ENCODE measurements around the gene VWA8. TPM values are rescaled to one million over a fixed set of nuclear protein-coding genes. Genes with fewer than 3 reads are reported as not detected.

The VWA8 gene
- total and polyA plus RNA-seq, 5 experiments from 2014 or later, result 5.1 to 22.3 (median 6.9) TPM

- no peaks in the 10 kb centered on the region for H3K27me3 Mint-ChIP-seq
- peaks cover 2 to 40% (median 7%) of the 10 kb centered on the region in 3 donors for H3K36me3 Mint-ChIP-seq
- H3K4me3 Mint-ChIP-seq, result no peak overlapping the region
- DNase-seq (no peak), ATAC-seq (no peak)
- no peak overlapping the region for H3K27ac Mint-ChIP-seq
- peaks cover 0 to 4% (median 1%) of the 10 kb centered on the region in 4 donors for H3K4me1 Mint-ChIP-seq
- POLR2A ChIA-PET, result no interaction called here
- no peaks in the 10 kb centered on the region for H3K9me3 Mint-ChIP-seq
Measured at GRCh38 chr13:41674246-41674645, 286.7 kb downstream of the VWA8 start.

- H3K36me3 Mint-ChIP-seq, result peaks cover 4 to 41% (median 7%) of the 10 kb centered on the region in 3 donors
- POLR2A ChIA-PET, result no interaction called here
- no peak for ATAC-seq
- H3K9me3 Mint-ChIP-seq, result no peaks in the 10 kb centered on the region
- peak overlapping the region in 1 of 10 donors; percentile 22 for H3K27ac Mint-ChIP-seq
- no peak overlapping the region for H3K4me3 Mint-ChIP-seq
- H3K27me3 Mint-ChIP-seq, result no peaks in the 10 kb centered on the region
- H3K4me1 Mint-ChIP-seq, result no peaks in the 10 kb centered on the region
- no peak for DNase-seq
Measured at GRCh38 chr13:41673640-41674039, 287.3 kb downstream of the VWA8 start.

GRCh38 chr13:41670873-41671443, 290.0 kb downstream of the VWA8 start:
- peaks cover 4 to 37% (median 7%) of the 10 kb centered on the region in 3 donors for H3K36me3 Mint-ChIP-seq
- H3K27me3 Mint-ChIP-seq, result no peaks in the 10 kb centered on the region
- no peak for DNase-seq
- POLR2A ChIA-PET, result no interaction called here
- H3K4me3 Mint-ChIP-seq, result no peak overlapping the region
- H3K27ac Mint-ChIP-seq, result peak overlapping the region in 1 of 10 donors; percentile 25
- H3K4me1 Mint-ChIP-seq, result no peaks in the 10 kb centered on the region
- no peak for ATAC-seq
- H3K9me3 Mint-ChIP-seq, result no peaks in the 10 kb centered on the region

- H3K9me3 Mint-ChIP-seq, result no peaks in the 10 kb centered on the region
- peak; percentile 73 to 84 for ATAC-seq
- H3K4me3 Mint-ChIP-seq, result no peak overlapping the region
- H3K27me3 Mint-ChIP-seq, result peaks cover 0 to 3% (median 0%) of the 10 kb centered on the region in 5 donors
- POLR2A ChIA-PET, result interaction anchor here (0.6 kb wide), 1 partner anchor 13 kb away, joined by 5 read pairs; no protein-coding TSS in a partner anchor
- no peaks in the 10 kb centered on the region for H3K4me1 Mint-ChIP-seq
- peak in 8 of 10 donors; percentile 2 to 58 (median 28) for DNase-seq
- peaks cover 4 to 22% (median 12%) of the 10 kb centered on the region in 3 donors for H3K36me3 Mint-ChIP-seq
- no peak overlapping the region for H3K27ac Mint-ChIP-seq
Measured at GRCh38 chr13:41668130-41668757, 292.7 kb downstream of the VWA8 start.

- no peak overlapping the region for H3K27ac Mint-ChIP-seq
- H3K27me3 Mint-ChIP-seq, result peaks cover 0 to 3% (median 0%) of the 10 kb centered on the region in 5 donors
- DNase-seq (no peak), ATAC-seq (no peak)
- POLR2A ChIA-PET, result no interaction called here
- no peak overlapping the region for H3K4me3 Mint-ChIP-seq
- no peaks in the 10 kb centered on the region for H3K4me1 Mint-ChIP-seq
- peaks cover 4 to 21% (median 12%) of the 10 kb centered on the region in 3 donors for H3K36me3 Mint-ChIP-seq
- no peaks in the 10 kb centered on the region for H3K9me3 Mint-ChIP-seq
Measured at GRCh38 chr13:41666644-41667043, 294.3 kb downstream of the VWA8 start.

GRCh38 chr13:41660411-41660810, 300.5 kb downstream of the VWA8 start:
- Mint-ChIP-seq H3K9me3 (no peaks in the 10 kb centered on the region), H3K36me3 (peaks cover 0 to 8% (median 6%) of the 10 kb centered on the region in 3 donors), H3K27me3 (peaks cover 0 to 3% (median 0%) of the 10 kb centered on the region in 5 donors), H3K4me1 (peaks cover 0 to 2% (median 0%) of the 10 kb centered on the region in 4 donors), H3K4me3 (no peak overlapping the region), H3K27ac (peak overlapping the region in 1 of 10 donors; percentile 19)
- POLR2A ChIA-PET, result interaction anchor here (0.5 kb wide), 1 partner anchor 14 kb away, joined by 5 read pairs; no protein-coding TSS in a partner anchor
- no peak for ATAC-seq
- DNase-seq, result no peak

- no peaks in the 10 kb centered on the region for H3K27me3 Mint-ChIP-seq
- H3K27ac Mint-ChIP-seq, result peak overlapping the region in 2 of 10 donors; percentile 38 to 81
- ATAC-seq (no peak), DNase-seq (no peak)
- H3K9me3 Mint-ChIP-seq, result no peaks in the 10 kb centered on the region
- POLR2A ChIA-PET, result interaction anchor here (0.5 kb wide), 1 partner anchor 544 kb away, joined by 4 read pairs; no protein-coding TSS in a partner anchor
- peaks cover 4 to 11% (median 6%) of the 10 kb centered on the region in 4 donors for H3K4me1 Mint-ChIP-seq
- peaks cover 0 to 4% (median 1%) of the 10 kb centered on the region in 3 donors for H3K36me3 Mint-ChIP-seq
- H3K4me3 Mint-ChIP-seq, result no peak overlapping the region
Measured at GRCh38 chr13:41658057-41658661, 302.8 kb downstream of the VWA8 start.

GRCh38 chr13:41655997-41656396, 304.9 kb downstream of the VWA8 start:
- Mint-ChIP-seq H3K27ac (peak overlapping the region in 3 of 10 donors; percentile 15 to 63 (median 28)), H3K9me3 (no peaks in the 10 kb centered on the region), H3K4me3 (no peak overlapping the region), H3K36me3 (peaks cover 0 to 1% (median 0%) of the 10 kb centered on the region in 3 donors), H3K4me1 (peaks cover 4 to 22% (median 6%) of the 10 kb centered on the region in 4 donors), H3K27me3 (no peaks in the 10 kb centered on the region)
- POLR2A ChIA-PET, result interaction anchor here (0.9 kb wide), 1 partner anchor 24 kb away, joined by 3 read pairs; no protein-coding TSS in a partner anchor
- no peak for DNase-seq
- no peak for ATAC-seq

GRCh38 chr13:41654796-41655195, 306.1 kb downstream of the VWA8 start:
- H3K4me1 Mint-ChIP-seq, result peaks cover 4 to 22% (median 6%) of the 10 kb centered on the region in 4 donors
- ATAC-seq (no peak), DNase-seq (no peak)
- POLR2A ChIA-PET, result interaction anchor here (0.7 kb wide), 2 partner anchors 13 to 243 kb away, joined by 3 to 5 read pairs; no protein-coding TSS in a partner anchor
- H3K27me3 Mint-ChIP-seq, result no peaks in the 10 kb centered on the region
- H3K4me3 Mint-ChIP-seq, result no peak overlapping the region
- H3K27ac Mint-ChIP-seq, result peak overlapping the region in 6 of 10 donors; percentile 2 to 72 (median 8)
- peaks cover 0 to 1% (median 0%) of the 10 kb centered on the region in 3 donors for H3K36me3 Mint-ChIP-seq
- H3K9me3 Mint-ChIP-seq, result no peaks in the 10 kb centered on the region

- ATAC-seq, result no peak
- H3K9me3 Mint-ChIP-seq, result no peaks in the 10 kb centered on the region
- peak overlapping the region in 4 of 10 donors; percentile 9 to 36 (median 30) for H3K27ac Mint-ChIP-seq
Measured at GRCh38 chr13:41652735-41653361, 308.1 kb downstream of the VWA8 start.

GRCh38 chr13:41651413-41652058, 309.4 kb downstream of the VWA8 start:
- POLR2A ChIA-PET, result interaction anchor here (0.6 to 1.3 kb wide), 2 partner anchors 193 to 258 kb away, joined by 3 to 6 read pairs; no protein-coding TSS in a partner anchor
- Mint-ChIP-seq H3K4me1 (peaks cover 4 to 22% (median 6%) of the 10 kb centered on the region in 4 donors), H3K4me3 (no peak overlapping the region), H3K36me3 (peaks cover 0 to 3% (median 0%) of the 10 kb centered on the region in 3 donors), H3K27ac (peak overlapping the region in 1 of 10 donors; percentile 26), H3K27me3 (no peaks in the 10 kb centered on the region), H3K9me3 (no peaks in the 10 kb centered on the region)
- ATAC-seq (no peak), DNase-seq (no peak)

More at GRCh38 chr13:41652735-41653361, 308.1 kb downstream of the VWA8 start:
- POLR2A ChIA-PET, result interaction anchor here (0.8 to 1.3 kb wide), 3 partner anchors 181 to 195 kb away, joined by 3 read pairs; no protein-coding TSS in a partner anchor
- Mint-ChIP-seq H3K36me3 (peaks cover 0 to 3% (median 0%) of the 10 kb centered on the region in 3 donors), H3K4me1 (peaks cover 4 to 22% (median 6%) of the 10 kb centered on the region in 4 donors), H3K27me3 (no peaks in the 10 kb centered on the region), H3K4me3 (no peak overlapping the region)
- DNase-seq, result peak; percentile 5 to 73 (median 32)

GRCh38 chr13:41650706-41651105, 310.2 kb downstream of the VWA8 start:
- peak overlapping the region in 2 of 10 donors; percentile 6 to 28 for H3K27ac Mint-ChIP-seq
- H3K4me3 Mint-ChIP-seq, result peak overlapping the region in 1 of 10 donors; percentile 4
- POLR2A ChIA-PET, result no interaction called here

More at GRCh38 chr13:41650706-41651105, 310.2 kb downstream of the VWA8 start:
- no peak for ATAC-seq
- no peaks in the 10 kb centered on the region for H3K9me3 Mint-ChIP-seq
- H3K4me1 Mint-ChIP-seq, result peaks cover 4 to 22% (median 6%) of the 10 kb centered on the region in 4 donors
- H3K27me3 Mint-ChIP-seq, result no peaks in the 10 kb centered on the region
- DNase-seq, result no peak
- peaks cover 0 to 6% (median 0%) of the 10 kb centered on the region in 3 donors for H3K36me3 Mint-ChIP-seq

Data from naive thymus-derived CD8-positive, alpha-beta T cell (primary cell).